MCF 10A (cell line): Measurements from ENCODE around the gene RPH3AL. TPM values are rescaled to one million over a fixed set of nuclear protein-coding genes. Genes with fewer than 3 reads are reported as not detected.

Experiments
- BruUV-seq: library from RNA; stranded (reverse); fragments of 400-500 nt; replicated peaks from 2 replicates; lab custom pipeline; 2021; lab: Mats Ljungman, UMichigan
- CTCF ChIA-PET: fragments of 300-600 bp; sonication (Branson Sonifier 250); formaldehyde crosslinking; extraction: SDS; loops from one replicate; lab custom pipeline; 2021; ENCODE audit warnings: antibody characterized with exemption, inconsistent platforms; lab: Yijun Ruan, JAX
- POLR2A ChIA-PET: fragments of 300-600, 350-650 bp; sonication (Branson Sonifier 250); formaldehyde crosslinking; extraction: SDS; loops from one replicate; lab custom pipeline; 2020; ENCODE audit warnings: antibody characterized with exemption, inconsistent platforms; lab: Yijun Ruan, JAX
- DNase-seq: peaks from one replicate; pipeline ENCODE4 v3.0.0-alpha.2; 2018; ENCODE audit not compliant: unreplicated experiment
- H3K27ac Mint-ChIP-seq: one replicate; pipeline ENCODE4 v1.8.0; 2022; ENCODE audit warnings: mild to moderate bottlenecking, low read depth, mixed read lengths; ENCODE audit not compliant: unreplicated experiment
- H3K27me3 Mint-ChIP-seq: one replicate; pipeline ENCODE4 v1.8.0; 2022; ENCODE audit warnings: mixed read lengths; ENCODE audit not compliant: insufficient read depth, unreplicated experiment
- H3K36me3 Mint-ChIP-seq: one replicate; pipeline ENCODE4 v1.8.0; 2022; ENCODE audit warnings: mild to moderate bottlenecking, moderate library complexity, mixed read lengths; ENCODE audit not compliant: insufficient read depth, unreplicated experiment
- H3K4me1 Mint-ChIP-seq: one replicate; pipeline ENCODE4 v1.8.0; 2022; ENCODE audit warnings: mixed read lengths; ENCODE audit not compliant: insufficient read depth, unreplicated experiment
- H3K4me3 Mint-ChIP-seq: one replicate; pipeline ENCODE4 v1.8.0; 2022; ENCODE audit warnings: mild to moderate bottlenecking, moderate library complexity, mixed read lengths; ENCODE audit not compliant: unreplicated experiment
- H3K9me3 Mint-ChIP-seq: one replicate; pipeline ENCODE4 v1.8.0; 2022; ENCODE audit warnings: mixed read lengths; ENCODE audit not compliant: unreplicated experiment
- intact Hi-C: fragments of 100-400 bp; cut with micrococcal nuclease; formaldehyde crosslinking; loops from 2 replicates; pipeline ENCODE4 v1.14.1; 2022
- total RNA-seq: library from RNA; stranded (reverse); gene quantifications from 2 replicates; pipeline ENCODE4 v1.2.3, GENCODE V29; 2022
- TF ChIP-seq, protein P1 (sequence below): fragments of 200-600 bp; IDR thresholded peaks from one replicate; pipeline ENCODE4 v1.8.0; 2022; ENCODE audit warnings: antibody characterized with exemption, mild to moderate bottlenecking; ENCODE audit not compliant: unreplicated experiment

RPH3AL gene
- total RNA-seq, 1 experiment from 2014 or later, result 0.89 TPM

- H3K27me3 Mint-ChIP-seq, result no peaks in the 10 kb centered on the region
- intact Hi-C loops, result no loop called here
- TF ChIP-seq, protein P1, sequence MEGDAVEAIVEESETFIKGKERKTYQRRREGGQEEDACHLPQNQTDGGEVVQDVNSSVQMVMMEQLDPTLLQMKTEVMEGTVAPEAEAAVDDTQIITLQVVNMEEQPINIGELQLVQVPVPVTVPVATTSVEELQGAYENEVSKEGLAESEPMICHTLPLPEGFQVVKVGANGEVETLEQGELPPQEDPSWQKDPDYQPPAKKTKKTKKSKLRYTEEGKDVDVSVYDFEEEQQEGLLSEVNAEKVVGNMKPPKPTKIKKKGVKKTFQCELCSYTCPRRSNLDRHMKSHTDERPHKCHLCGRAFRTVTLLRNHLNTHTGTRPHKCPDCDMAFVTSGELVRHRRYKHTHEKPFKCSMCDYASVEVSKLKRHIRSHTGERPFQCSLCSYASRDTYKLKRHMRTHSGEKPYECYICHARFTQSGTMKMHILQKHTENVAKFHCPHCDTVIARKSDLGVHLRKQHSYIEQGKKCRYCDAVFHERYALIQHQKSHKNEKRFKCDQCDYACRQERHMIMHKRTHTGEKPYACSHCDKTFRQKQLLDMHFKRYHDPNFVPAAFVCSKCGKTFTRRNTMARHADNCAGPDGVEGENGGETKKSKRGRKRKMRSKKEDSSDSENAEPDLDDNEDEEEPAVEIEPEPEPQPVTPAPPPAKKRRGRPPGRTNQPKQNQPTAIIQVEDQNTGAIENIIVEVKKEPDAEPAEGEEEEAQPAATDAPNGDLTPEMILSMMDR, result no peak
- H3K4me1 Mint-ChIP-seq, result peaks cover 28% of the 10 kb centered on the region
- no peak overlapping the region for H3K4me3 Mint-ChIP-seq
- peak overlapping the region; percentile 49 for H3K27ac Mint-ChIP-seq
- CTCF ChIA-PET, result no interaction called here
- no peaks in the 10 kb centered on the region for H3K9me3 Mint-ChIP-seq
- H3K36me3 Mint-ChIP-seq, result no peaks in the 10 kb centered on the region
- peak; percentile 57 for DNase-seq
- POLR2A ChIA-PET, result interaction anchor here (1.1 kb wide), 1 partner anchor 40 kb away, joined by 3 read pairs; no protein-coding TSS in a partner anchor
- no TSS peak for BruUV-seq
Observed at GRCh38 chr17:351449-351738, 1.2 kb downstream of the RPH3AL start.

DNA sequence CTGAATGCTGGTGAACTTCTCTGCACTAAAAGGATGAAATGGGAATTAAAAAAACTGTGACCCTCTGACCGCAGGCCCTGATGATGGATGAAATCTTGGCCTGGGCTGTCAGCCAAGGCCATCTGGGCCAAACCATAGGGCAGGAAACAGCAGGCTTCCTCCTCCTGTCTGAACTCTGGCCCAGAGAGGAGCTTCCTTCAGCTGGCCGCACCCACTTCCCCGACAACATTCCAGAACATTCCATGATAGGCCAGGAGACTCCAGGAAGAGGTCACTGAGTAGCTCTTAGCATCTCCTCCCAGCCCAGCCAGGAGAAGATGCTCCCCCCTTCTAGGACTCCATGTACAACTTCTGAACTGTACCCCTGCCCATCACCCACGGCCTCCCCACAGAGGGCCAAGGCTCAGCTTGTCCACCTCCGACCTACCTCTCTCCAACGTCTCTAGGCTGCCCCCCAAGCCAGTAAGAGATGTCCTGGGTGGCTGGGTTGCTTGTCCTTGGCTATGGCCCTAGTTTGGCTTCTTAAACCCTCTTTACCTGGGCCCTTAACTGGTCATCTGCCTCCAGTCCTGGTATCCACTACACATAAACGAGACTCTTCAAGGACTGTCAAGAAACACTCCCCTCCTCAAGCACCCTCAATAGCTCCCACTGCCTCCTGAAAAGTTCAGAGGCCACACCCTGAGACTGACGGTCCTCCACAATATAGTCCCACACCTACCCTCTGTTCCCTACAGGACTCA lies 1.7 kb downstream of the RPH3AL start:
- H3K4me3 Mint-ChIP-seq, result no peak overlapping the region

DNA sequence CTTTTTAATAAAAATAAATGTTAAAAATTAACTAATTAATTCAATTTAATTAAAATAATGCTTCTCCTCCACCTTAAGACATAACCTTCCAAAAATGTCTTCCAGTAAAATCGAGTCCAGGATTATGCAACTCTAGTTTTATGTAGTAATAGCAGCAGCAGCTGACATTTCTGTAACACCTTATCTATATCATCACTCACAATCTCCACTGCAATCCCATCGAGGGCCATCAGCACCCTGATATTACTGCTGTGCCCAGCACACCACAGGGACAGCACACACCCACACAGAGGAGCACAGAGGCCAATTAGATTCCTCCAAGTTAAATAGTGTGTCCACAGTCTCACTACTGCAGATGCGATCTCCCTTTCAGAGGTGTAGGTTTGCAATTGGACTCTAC lies 2.9 kb downstream of the RPH3AL start:
- DNase-seq, result peak; percentile 39
- ChIA-PET POLR2A (interaction anchor here (0.5 to 1.3 kb wide), 4 partner anchors 10 to 196 kb away, joined by 3 to 5 read pairs (median 4); no protein-coding TSS in a partner anchor), CTCF (interaction anchor here (0.5 to 0.9 kb wide), 3 partner anchors 26 to 186 kb away, joined by 3 read pairs; no protein-coding TSS in a partner anchor)

More for the DNA sequence above, 1.7 kb downstream of the RPH3AL start:
- ChIA-PET POLR2A (interaction anchor here (0.9 to 1.1 kb wide), 2 partner anchors 15 to 39 kb away, joined by 3 read pairs; no protein-coding TSS in a partner anchor), CTCF (interaction anchor here (0.6 kb wide), 1 partner anchor 316 kb away, joined by 5 read pairs; no protein-coding TSS in a partner anchor)
- TF ChIP-seq, protein P1, result no peak
- Mint-ChIP-seq H3K27ac (peak overlapping the region; percentile 49), H3K36me3 (no peaks in the 10 kb centered on the region), H3K9me3 (no peaks in the 10 kb centered on the region), H3K27me3 (no peaks in the 10 kb centered on the region), H3K4me1 (peaks cover 28% of the 10 kb centered on the region)
- DNase-seq, result peak; percentile 85
- intact Hi-C loops, result no loop called here
- BruUV-seq, result no TSS peak

More for the DNA sequence above, 2.9 kb downstream of the RPH3AL start:
- peaks cover 1% of the 10 kb centered on the region for H3K9me3 Mint-ChIP-seq
- peaks cover 3% of the 10 kb centered on the region for H3K27me3 Mint-ChIP-seq
- H3K4me1 Mint-ChIP-seq, result peaks cover 28% of the 10 kb centered on the region
- no peak overlapping the region for H3K4me3 Mint-ChIP-seq
- intact Hi-C loops, result no loop called here
- BruUV-seq, result no TSS peak
- peak overlapping the region; percentile 21 for H3K27ac Mint-ChIP-seq
- TF ChIP-seq, protein P1, result no peak
- H3K36me3 Mint-ChIP-seq, result no peaks in the 10 kb centered on the region
